Spinal cord (tissue), 10 donors: ENCODE data around the gene SMIM3. TPM values are rescaled to one million over a fixed set of nuclear protein-coding genes. Genes with fewer than 3 reads are reported as not detected.

Experiments used
- DNase-seq, 6 donors: peaks; one replicate each; pipeline versions ENCODE4 v3.0.0 to v3.0.0-alpha.2; 2013 to 2015; ENCODE audit warnings: low spot score in 6 of 6, low read depth in 4 of 6
- H3K27ac ChIP-seq: one replicate; pipeline ENCODE4 v1.5.1; 2013; ENCODE audit warnings: low read depth, low read length, control low read depth
- H3K27me3 ChIP-seq: one replicate; pipeline ENCODE4 v1.6.1; 2013; ENCODE audit warnings: low read length; ENCODE audit not compliant: control insufficient read depth, insufficient read depth
- H3K36me3 ChIP-seq: one replicate; pipeline ENCODE4 v1.6.1; 2013; ENCODE audit warnings: low read length; ENCODE audit not compliant: control insufficient read depth, insufficient read depth
- H3K4me1 ChIP-seq: one replicate; pipeline ENCODE4 v1.6.1; 2013; ENCODE audit warnings: low read length; ENCODE audit not compliant: control insufficient read depth, insufficient read depth
- H3K4me3 ChIP-seq: one replicate; pipeline ENCODE4 v1.5.1; 2013; ENCODE audit warnings: low read depth, low read length, control low read depth
- H3K9me3 ChIP-seq: one replicate; pipeline ENCODE4 v1.6.1; 2013; ENCODE audit warnings: low read length; ENCODE audit not compliant: control insufficient read depth, insufficient read depth
- WGBS: methylation state at CpG from one replicate; pipeline ENCODE4 v1.1.5; 2013; ENCODE audit warnings: missing lambda C conversion rate; ENCODE audit not compliant: insufficient coverage; 5-methylcytosine and 5-hydroxymethylcytosine counted together
- polyA plus RNA-seq, 2 donors: library from polyadenylated mRNA; unstranded; fragments of 120-200 nt; gene quantifications; one replicate each; pipeline ENCODE4 v1.2.1, GENCODE V29; 2013; ENCODE audit not compliant: insufficient read length in 2 of 2
- total RNA-seq, 2 donors: library from RNA; depleted of rRNA in 1 of 2; stranded (reverse); fragments of 120-200 nt in 1 of 2; fragments of >200 nt in 1 of 2; gene quantifications; one replicate each; pipeline versions ENCODE4 v1.2.3 to v1.2.4, GENCODE V29; 2013 to 2014
- donor health status: healthy.

SMIM3 gene
- total and polyA plus RNA-seq, 4 donors, result 6.4 to 30.6 (median 9.5) TPM

GRCh38 chr5:150763023-150763769 is 15.4 kb upstream of the SMIM3 start:
- 57% methylated on average over 3 of the region's 7 CpGs for WGBS
- H3K27ac ChIP-seq, result no peak overlapping the region

GRCh38 chr5:150764530-150764929 is 14.0 kb upstream of the SMIM3 start:
- Histone ChIP-seq H3K9me3 (no peaks in the 10 kb centered on the region), H3K27ac (no peak overlapping the region), H3K36me3 (no peaks in the 10 kb centered on the region), H3K27me3 (no peaks in the 10 kb centered on the region), H3K4me3 (no peak overlapping the region), H3K4me1 (no peaks in the 10 kb centered on the region)
- no peak for DNase-seq
- 81% methylated on average over 2 of the region's 2 CpGs for WGBS

More at GRCh38 chr5:150763023-150763769, 15.4 kb upstream of the SMIM3 start:
- DNase-seq, result peak in 1 of 6 donors; percentile 21
- H3K9me3 ChIP-seq, result no peaks in the 10 kb centered on the region
- no peaks in the 10 kb centered on the region for H3K27me3 ChIP-seq
- H3K36me3 ChIP-seq, result no peaks in the 10 kb centered on the region
- H3K4me1 ChIP-seq, result no peaks in the 10 kb centered on the region
- no peak overlapping the region for H3K4me3 ChIP-seq

- 100% methylated on average over 1 of the region's 2 CpGs for WGBS
- no peak for DNase-seq
- Histone ChIP-seq H3K4me3 (no peak overlapping the region), H3K9me3 (no peaks in the 10 kb centered on the region), H3K27ac (no peak overlapping the region), H3K4me1 (no peaks in the 10 kb centered on the region), H3K27me3 (no peaks in the 10 kb centered on the region), H3K36me3 (no peaks in the 10 kb centered on the region)
Observed at GRCh38 chr5:150765011-150765798, 13.4 kb upstream of the SMIM3 start.

GRCh38 chr5:150765799-150766169 is 12.8 kb upstream of the SMIM3 start:
- Histone ChIP-seq H3K27me3 (no peaks in the 10 kb centered on the region), H3K36me3 (no peaks in the 10 kb centered on the region), H3K27ac (no peak overlapping the region), H3K4me1 (no peaks in the 10 kb centered on the region), H3K9me3 (no peaks in the 10 kb centered on the region), H3K4me3 (no peak overlapping the region)
- WGBS, result no CpG with 5 or more reads among the region's 1 CpG
- DNase-seq, result no peak

GRCh38 chr5:150766251-150766650 is 12.3 kb upstream of the SMIM3 start:
- WGBS, result 100% methylated on average over 1 of the region's 2 CpGs
- Histone ChIP-seq H3K4me3 (no peak overlapping the region), H3K36me3 (no peaks in the 10 kb centered on the region), H3K27me3 (no peaks in the 10 kb centered on the region), H3K9me3 (no peaks in the 10 kb centered on the region), H3K4me1 (no peaks in the 10 kb centered on the region), H3K27ac (no peak overlapping the region)
- DNase-seq, result no peak

GRCh38 chr5:150771034-150771795 is 7.3 kb upstream of the SMIM3 start:
- no peaks in the 10 kb centered on the region for H3K9me3 ChIP-seq
- no peak overlapping the region for H3K27ac ChIP-seq
- H3K4me3 ChIP-seq, result no peak overlapping the region
- no peak for DNase-seq
- no CpG with 5 or more reads among the region's 1 CpG for WGBS
- H3K4me1 ChIP-seq, result no peaks in the 10 kb centered on the region
- no peaks in the 10 kb centered on the region for H3K36me3 ChIP-seq
- H3K27me3 ChIP-seq, result no peaks in the 10 kb centered on the region

GRCh38 chr5:150774145-150774544 is 4.4 kb upstream of the SMIM3 start:
- Histone ChIP-seq H3K4me3 (no peak overlapping the region), H3K27ac (no peak overlapping the region), H3K4me1 (peaks cover 11% of the 10 kb centered on the region), H3K36me3 (no peaks in the 10 kb centered on the region), H3K27me3 (no peaks in the 10 kb centered on the region), H3K9me3 (no peaks in the 10 kb centered on the region)
- 80% methylated on average over 1 of the region's 1 CpG for WGBS
- no peak for DNase-seq

- DNase-seq, result no peak
- Histone ChIP-seq H3K27ac (no peak overlapping the region), H3K36me3 (no peaks in the 10 kb centered on the region), H3K4me3 (no peak overlapping the region), H3K4me1 (peaks cover 17% of the 10 kb centered on the region), H3K27me3 (no peaks in the 10 kb centered on the region), H3K9me3 (no peaks in the 10 kb centered on the region)
- WGBS, result no CpG with 5 or more reads among the region's 3 CpGs
Observed at GRCh38 chr5:150777685-150778084, 872 bp upstream of the SMIM3 start.

- Histone ChIP-seq H3K9me3 (no peaks in the 10 kb centered on the region), H3K36me3 (no peaks in the 10 kb centered on the region), H3K4me3 (peak overlapping the region; percentile 84), H3K27me3 (no peaks in the 10 kb centered on the region), H3K27ac (peak overlapping the region; percentile 85), H3K4me1 (peaks cover 18% of the 10 kb centered on the region)
- 0% methylated on average over 2 of the region's 7 CpGs for WGBS
- DNase-seq, result no peak
Observed at GRCh38 chr5:150778088-150778516, 455 bp upstream of the SMIM3 start.
